Stomach (tissue), 4 donors: ENCODE measurements around the gene AREL1.

Experiments
- CTCF ChIP-seq, 7 experiments: fragments of 450-650 bp in 4 of 7; fragments of 200-600 bp in 3 of 7; sonication (generic) in 3 of 7; IDR thresholded peaks; one replicate each; pipeline ENCODE4 v1.5.1; 2016 to 2019; ENCODE audit warnings: antibody characterized with exemption in 7 of 7, control low read depth in 2 of 7, mild to moderate bottlenecking in 1 of 7
- POLR2A ChIP-seq, 4 donors: fragments of 450-650 bp; IDR thresholded peaks; one replicate each; pipeline ENCODE4 v1.6.1; 2016; ENCODE audit warnings: antibody characterized with exemption in 4 of 4, control low read depth in 2 of 4, mild to moderate bottlenecking in 1 of 4, moderate library complexity in 1 of 4
- POLR2AphosphoS5 ChIP-seq, 3 donors: sonication (generic); formaldehyde crosslinking; IDR thresholded peaks; one replicate each; pipeline ENCODE4 v1.6.1; 2016; ENCODE audit warnings: antibody characterized with exemption in 3 of 3

DNA sequence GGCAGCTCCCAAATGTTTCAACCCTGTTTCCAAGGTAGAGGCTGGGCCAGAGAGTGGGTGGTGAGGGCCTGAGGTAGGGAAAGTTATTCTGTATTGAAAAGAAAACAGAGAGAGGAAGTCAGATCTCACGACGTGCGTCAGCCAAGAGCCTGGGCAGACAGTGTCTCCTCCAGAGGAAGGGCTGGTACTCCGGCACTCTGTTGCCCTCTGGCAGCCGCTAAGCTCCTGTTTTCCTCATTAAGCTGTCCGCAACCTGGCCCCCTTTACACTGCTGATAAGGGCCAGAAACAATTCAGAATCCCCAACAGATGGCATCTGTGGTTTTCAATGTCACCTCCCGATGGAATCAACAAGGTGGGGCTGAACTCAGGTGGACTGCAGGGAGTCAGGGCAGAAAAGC, 74.8 kb downstream of the AREL1 start:
- TF ChIP-seq CTCF (IDR thresholded peaks at IDR 0.05) (no peak), POLR2AphosphoS5 (IDR thresholded peaks at IDR 0.05) (no peak), POLR2A (IDR thresholded peaks at IDR 0.05) (no peak)
